ENCODE results near the gene SLIT3.
A peak's percentile ranks its signal among the peaks of the same experiment; 100 is the strongest.

Gene SLIT3

DNA sequence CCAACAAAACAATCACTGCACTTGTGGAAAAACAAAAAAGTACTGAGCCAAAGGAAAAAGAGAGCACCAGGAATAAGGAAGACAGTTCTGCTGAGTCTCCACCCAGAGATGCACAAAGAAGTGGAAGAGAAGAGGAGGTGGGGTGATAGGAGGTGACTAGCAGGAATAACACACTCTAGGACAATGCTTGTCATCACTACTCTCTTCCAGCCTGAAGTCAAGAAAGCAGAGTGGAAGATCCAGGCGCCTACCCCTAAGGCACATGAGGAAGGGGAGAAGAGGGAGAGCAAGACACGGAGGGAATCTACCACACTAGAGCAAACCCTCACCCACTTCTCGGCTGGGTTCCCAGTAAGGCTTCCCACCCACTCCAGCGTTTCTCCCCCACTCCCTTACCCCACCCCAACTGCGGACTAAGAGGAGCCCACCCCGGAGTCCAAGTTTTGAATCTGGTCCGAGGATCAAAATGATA is 1.7 kb downstream of the SLIT3 start:
- H3K4me3 Mint-ChIP-seq, result peak overlapping the region; percentile 87 to 99 (median 94)
- H3K9me3 Mint-ChIP-seq, result no peaks in the 10 kb centered on the region
- no peaks in the 10 kb centered on the region for H3K36me3 Mint-ChIP-seq (ENCODE audit: low read depth)
- TF ChIP-seq, protein P1, sequence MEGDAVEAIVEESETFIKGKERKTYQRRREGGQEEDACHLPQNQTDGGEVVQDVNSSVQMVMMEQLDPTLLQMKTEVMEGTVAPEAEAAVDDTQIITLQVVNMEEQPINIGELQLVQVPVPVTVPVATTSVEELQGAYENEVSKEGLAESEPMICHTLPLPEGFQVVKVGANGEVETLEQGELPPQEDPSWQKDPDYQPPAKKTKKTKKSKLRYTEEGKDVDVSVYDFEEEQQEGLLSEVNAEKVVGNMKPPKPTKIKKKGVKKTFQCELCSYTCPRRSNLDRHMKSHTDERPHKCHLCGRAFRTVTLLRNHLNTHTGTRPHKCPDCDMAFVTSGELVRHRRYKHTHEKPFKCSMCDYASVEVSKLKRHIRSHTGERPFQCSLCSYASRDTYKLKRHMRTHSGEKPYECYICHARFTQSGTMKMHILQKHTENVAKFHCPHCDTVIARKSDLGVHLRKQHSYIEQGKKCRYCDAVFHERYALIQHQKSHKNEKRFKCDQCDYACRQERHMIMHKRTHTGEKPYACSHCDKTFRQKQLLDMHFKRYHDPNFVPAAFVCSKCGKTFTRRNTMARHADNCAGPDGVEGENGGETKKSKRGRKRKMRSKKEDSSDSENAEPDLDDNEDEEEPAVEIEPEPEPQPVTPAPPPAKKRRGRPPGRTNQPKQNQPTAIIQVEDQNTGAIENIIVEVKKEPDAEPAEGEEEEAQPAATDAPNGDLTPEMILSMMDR (IDR thresholded peaks at IDR 0.05; ENCODE audit: unreplicated experiment in 3 of 3), result no peak
- peaks cover 39% of the 10 kb centered on the region for H3K4me1 Mint-ChIP-seq
- peak overlapping the region; percentile 87 to 92 (median 88) for H3K27ac Mint-ChIP-seq
- H3K27me3 Mint-ChIP-seq (ENCODE audit: low read depth), result peaks cover 49% of the 10 kb centered on the region

DNA sequence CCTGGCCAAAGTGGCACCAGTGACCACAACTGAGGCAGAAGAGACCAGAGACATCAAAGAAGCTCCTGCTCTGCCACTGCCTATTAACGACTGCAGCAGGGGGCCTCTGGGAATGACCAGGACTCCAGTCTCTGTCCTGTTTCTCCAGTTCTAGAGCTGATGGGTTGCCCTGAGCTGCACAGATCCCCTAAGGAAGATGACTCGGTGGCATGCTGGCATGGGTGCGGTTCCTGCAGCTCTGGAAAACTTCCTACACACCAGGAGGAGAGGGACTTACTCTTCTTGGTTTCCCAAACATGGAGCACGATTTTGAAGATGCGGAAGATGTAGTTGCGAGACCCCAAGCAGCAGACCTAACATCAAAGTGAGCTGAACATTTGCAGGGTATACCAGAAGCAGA is 2.7 kb downstream of the SLIT3 start:
- Mint-ChIP-seq H3K27me3 (ENCODE audit: low read depth) (peaks cover 41% of the 10 kb centered on the region), H3K36me3 (ENCODE audit: low read depth) (no peaks in the 10 kb centered on the region), H3K4me1 (peaks cover 44% of the 10 kb centered on the region), H3K4me3 (peak overlapping the region; percentile 87 to 99 (median 94)), H3K27ac (peak overlapping the region; percentile 43 to 87 (median 77)), H3K9me3 (no peaks in the 10 kb centered on the region)
- TF ChIP-seq, protein P1 (IDR thresholded peaks at IDR 0.05; ENCODE audit: unreplicated experiment in 3 of 3), result no peak

DNA sequence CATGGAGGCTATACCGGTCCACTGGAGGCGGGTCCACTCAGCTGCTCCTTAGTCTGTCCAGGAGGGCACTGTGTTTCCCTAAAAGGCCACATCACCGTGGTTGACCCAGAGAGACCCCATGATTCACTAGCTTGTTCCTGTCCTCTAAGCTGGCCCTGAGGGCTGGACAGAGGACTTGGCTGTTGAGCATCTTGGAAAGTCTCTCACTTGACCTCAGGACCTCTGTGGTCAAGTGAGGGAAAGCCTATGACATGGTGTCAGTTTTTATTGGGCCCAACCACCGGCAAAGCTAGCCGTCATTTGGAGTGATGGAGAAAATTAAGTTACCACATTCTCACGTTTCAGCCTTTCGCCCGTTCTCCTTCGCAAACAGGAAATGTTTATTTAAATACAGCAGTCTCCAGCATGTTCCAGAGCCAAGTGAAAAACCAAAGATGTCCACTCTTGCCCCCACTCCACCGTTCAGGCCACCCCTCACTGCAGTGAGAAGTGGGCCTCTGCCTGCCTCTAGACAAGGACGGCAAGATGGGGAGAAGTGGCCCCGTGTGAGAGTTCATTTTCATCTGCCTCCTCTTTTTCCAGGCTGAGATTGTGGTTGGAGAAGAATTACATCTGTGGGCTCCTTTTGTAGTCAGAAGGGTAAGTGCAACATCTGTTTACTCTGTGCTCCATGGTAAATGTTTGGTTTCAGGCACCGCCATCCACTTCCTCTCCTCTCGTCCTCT is 4.4 kb downstream of the SLIT3 start:
- Mint-ChIP-seq H3K27me3 (ENCODE audit: low read depth) (peaks cover 35% of the 10 kb centered on the region), H3K9me3 (no peaks in the 10 kb centered on the region), H3K4me3 (peak overlapping the region; percentile 40 to 94 (median 87)), H3K36me3 (ENCODE audit: low read depth) (no peaks in the 10 kb centered on the region), H3K4me1 (peaks cover 43% of the 10 kb centered on the region), H3K27ac (peak overlapping the region; percentile 34 to 89 (median 42))
- TF ChIP-seq, protein P1 (IDR thresholded peaks at IDR 0.05; ENCODE audit: unreplicated experiment in 3 of 3), result no peak

DNA sequence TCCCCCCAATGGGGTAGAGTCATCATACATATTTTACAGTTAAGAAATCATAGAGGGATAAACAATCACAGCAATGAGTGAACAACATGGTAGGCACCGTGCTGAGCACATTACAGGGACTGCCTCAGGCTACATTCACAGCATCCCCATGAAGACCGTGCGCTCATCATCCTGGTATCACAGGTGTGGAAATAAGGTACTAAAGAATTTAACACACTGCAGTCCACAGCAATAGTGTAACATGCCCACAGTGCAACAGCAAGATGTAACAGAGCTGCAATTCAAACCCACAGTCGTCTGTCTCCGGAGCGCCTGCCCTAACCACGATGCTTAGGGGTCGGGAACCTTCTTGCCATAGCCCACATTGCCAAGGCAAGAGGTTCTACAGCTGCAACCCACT is 5.6 kb downstream of the SLIT3 start:
- Mint-ChIP-seq H3K36me3 (ENCODE audit: low read depth) (no peaks in the 10 kb centered on the region), H3K9me3 (no peaks in the 10 kb centered on the region), H3K27ac (peak overlapping the region in 1 of 3 experiments; percentile 73), H3K27me3 (ENCODE audit: low read depth) (peaks cover 34% of the 10 kb centered on the region), H3K4me3 (peak overlapping the region in 1 of 3 experiments; percentile 8), H3K4me1 (peaks cover 43% of the 10 kb centered on the region)
- TF ChIP-seq, protein P1 (IDR thresholded peaks at IDR 0.05; ENCODE audit: unreplicated experiment in 3 of 3), result no peak

DNA sequence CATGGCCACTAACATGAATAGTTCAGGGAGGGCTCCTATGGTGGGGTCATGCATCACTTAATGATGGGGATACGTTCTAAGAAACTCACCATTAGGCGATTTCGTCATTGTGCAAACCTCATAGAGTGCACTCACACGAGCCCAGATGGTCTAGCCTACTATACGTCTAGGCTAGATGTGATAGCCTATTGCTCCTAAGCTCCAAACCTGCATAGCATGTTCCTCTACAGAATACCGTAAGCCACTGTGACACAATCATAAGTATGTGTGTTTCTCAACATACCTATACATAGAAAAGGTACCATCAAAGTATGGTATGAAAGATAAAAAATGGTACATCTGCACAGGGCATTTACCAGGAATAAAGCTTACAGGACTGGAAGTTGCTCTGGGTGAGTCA is 6.3 kb downstream of the SLIT3 start:
- Mint-ChIP-seq H3K27me3 (ENCODE audit: low read depth) (peaks cover 27% of the 10 kb centered on the region), H3K4me3 (no peak overlapping the region), H3K9me3 (no peaks in the 10 kb centered on the region), H3K27ac (no peak overlapping the region), H3K4me1 (peaks cover 39% of the 10 kb centered on the region), H3K36me3 (ENCODE audit: low read depth) (no peaks in the 10 kb centered on the region)
- TF ChIP-seq, protein P1 (IDR thresholded peaks at IDR 0.05; ENCODE audit: unreplicated experiment in 3 of 3), result no peak

DNA sequence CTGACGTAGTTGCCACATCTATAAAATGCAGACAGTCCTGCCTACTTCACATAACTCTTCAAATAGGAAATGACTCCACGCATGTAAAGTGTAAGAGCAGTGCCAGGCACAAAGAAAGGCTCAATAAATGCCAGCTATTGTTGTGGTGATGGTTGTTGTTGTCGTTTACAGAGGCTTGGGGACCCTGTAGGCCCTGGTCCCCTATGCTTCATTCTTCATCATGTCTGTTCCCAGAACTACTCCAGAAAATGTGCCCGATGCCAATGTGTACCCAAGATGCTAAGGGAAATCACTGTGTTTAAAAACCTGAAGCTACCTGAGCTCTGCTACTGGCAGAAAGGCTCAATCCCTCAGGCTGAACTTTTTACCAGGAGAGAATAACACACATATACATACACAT is 9.1 kb downstream of the SLIT3 start:
- Mint-ChIP-seq H3K27me3 (ENCODE audit: low read depth) (peaks cover 9% of the 10 kb centered on the region), H3K4me1 (peaks cover 55% of the 10 kb centered on the region)

More for the DNA sequence above, 9.1 kb downstream of the SLIT3 start:
- Mint-ChIP-seq H3K36me3 (ENCODE audit: low read depth) (no peaks in the 10 kb centered on the region), H3K9me3 (no peaks in the 10 kb centered on the region), H3K4me3 (no peak overlapping the region), H3K27ac (no peak overlapping the region)
- TF ChIP-seq, protein P1 (IDR thresholded peaks at IDR 0.05; ENCODE audit: unreplicated experiment in 3 of 3), result no peak

Measured in nephron (organoid).